ENCODE data around the gene TNIP1.

TNIP1 gene

DNA sequence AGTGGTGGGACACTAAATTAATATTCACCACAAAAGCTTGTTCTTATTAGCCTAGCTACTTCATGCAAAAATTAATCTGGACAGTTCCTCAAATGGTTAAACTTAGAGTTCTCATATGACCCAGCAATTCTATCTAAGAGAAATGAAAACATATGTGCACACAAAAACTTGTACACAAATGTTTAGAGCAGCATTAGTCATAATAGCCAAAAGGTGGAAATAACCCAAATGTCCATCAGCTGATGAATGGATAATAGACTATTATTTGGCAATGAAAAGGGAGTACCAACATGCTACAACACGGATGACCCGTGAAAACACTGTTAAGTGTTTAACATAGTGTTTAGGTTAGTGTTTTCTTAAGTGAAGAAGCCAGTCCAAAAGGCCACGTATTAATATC lies 32.8 kb upstream of the TNIP1 start:
- Histone ChIP-seq H3K4me2 (ENCODE audit: low read length) (no peak overlapping the region), H3K4me1 (ENCODE audit: control insufficient read depth in 1 of 2, insufficient read depth in 2 of 2, low read length in 2 of 2) (no peaks in the 10 kb centered on the region), H2AK5ac (ENCODE audit: low read length) (no peak overlapping the region), H3K18ac (ENCODE audit: low read length) (no peak overlapping the region), H3K9ac (ENCODE audit: low read length) (no peak overlapping the region), H3K27ac (ENCODE audit: low read depth, low read length) (no peak overlapping the region), H3K23ac (ENCODE audit: low read length) (no peak overlapping the region), H3K14ac (ENCODE audit: low read length) (no peak overlapping the region), H2BK12ac (ENCODE audit: low read length) (no peak overlapping the region), H4K91ac (ENCODE audit: low read depth, low read length) (no peak overlapping the region), H3K4ac (ENCODE audit: low read depth, low read length) (no peak overlapping the region), H3K79me2 (ENCODE audit: control insufficient read depth, insufficient read depth, low read length, poor library complexity) (no peaks in the 10 kb centered on the region), H2BK120ac (ENCODE audit: insufficient read depth, low read length, poor library complexity) (no peak overlapping the region), H4K8ac (ENCODE audit: low read depth, low read length) (no peak overlapping the region), H3K27me3 (ENCODE audit: insufficient read depth, low read length) (no peaks in the 10 kb centered on the region), H2AFZ (ENCODE audit: insufficient read depth, low read length, poor library complexity) (no peak overlapping the region), H2BK5ac (ENCODE audit: low read depth, low read length, poor library complexity) (no peak overlapping the region), H3K9me3 (ENCODE audit: insufficient read depth, low read depth, low read length) (no peaks in the 10 kb centered on the region), H3K36me3 (ENCODE audit: control insufficient read depth in 1 of 2, insufficient read depth in 2 of 2, low read length in 2 of 2) (peaks cover 23 to 31% of the 10 kb centered on the region in 2 experiments), H3K79me1 (ENCODE audit: low read length) (no peaks in the 10 kb centered on the region), H4K12ac (ENCODE audit: low read depth, low read length) (no peak overlapping the region), H3K4me3 (ENCODE audit: low read depth, low read length) (no peak overlapping the region)
- DNase-seq: no peak
- WGBS (ENCODE audit: extremely low coverage, insufficient coverage, insufficient read length): no CpG with 5 or more reads among the region's 3 CpGs

DNA sequence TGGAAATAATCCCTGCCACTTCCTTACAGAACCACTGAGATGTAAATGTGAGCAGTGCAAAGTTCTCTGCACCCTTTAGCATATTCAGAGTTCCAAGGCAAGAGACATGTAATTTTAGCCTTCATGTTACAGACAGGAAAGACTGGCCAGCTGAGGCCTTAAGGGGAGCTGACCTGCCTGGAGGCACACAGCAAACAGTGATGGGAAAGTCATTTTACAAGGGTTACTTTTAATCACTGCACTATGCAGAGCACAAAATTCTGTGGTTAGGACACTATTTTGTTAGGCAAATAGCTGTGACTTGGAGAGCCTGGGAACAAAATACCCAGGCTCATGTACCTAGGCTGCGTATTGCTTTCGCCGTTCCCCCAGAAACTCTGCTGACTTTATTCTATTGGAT lies 30.2 kb upstream of the TNIP1 start:
- Histone ChIP-seq H3K36me3 (ENCODE audit: control insufficient read depth in 1 of 2, insufficient read depth in 2 of 2, low read length in 2 of 2) (peaks cover 23 to 31% of the 10 kb centered on the region in 2 experiments), H2BK12ac (ENCODE audit: low read length) (no peak overlapping the region), H3K18ac (ENCODE audit: low read length) (no peak overlapping the region), H3K79me1 (ENCODE audit: low read length) (no peaks in the 10 kb centered on the region), H3K4ac (ENCODE audit: low read depth, low read length) (no peak overlapping the region), H3K79me2 (ENCODE audit: control insufficient read depth, insufficient read depth, low read length, poor library complexity) (no peaks in the 10 kb centered on the region), H3K14ac (ENCODE audit: low read length) (no peak overlapping the region), H2AK5ac (ENCODE audit: low read length) (no peak overlapping the region), H3K27ac (ENCODE audit: low read depth, low read length) (no peak overlapping the region), H3K4me2 (ENCODE audit: low read length) (no peak overlapping the region), H4K12ac (ENCODE audit: low read depth, low read length) (no peak overlapping the region), H3K4me1 (ENCODE audit: control insufficient read depth in 1 of 2, insufficient read depth in 2 of 2, low read length in 2 of 2) (no peaks in the 10 kb centered on the region), H4K91ac (ENCODE audit: low read depth, low read length) (no peak overlapping the region), H3K23ac (ENCODE audit: low read length) (no peak overlapping the region), H4K8ac (ENCODE audit: low read depth, low read length) (no peak overlapping the region), H3K9ac (ENCODE audit: low read length) (no peak overlapping the region), H3K9me3 (ENCODE audit: insufficient read depth, low read depth, low read length) (no peaks in the 10 kb centered on the region), H3K27me3 (ENCODE audit: insufficient read depth, low read length) (no peaks in the 10 kb centered on the region), H2BK120ac (ENCODE audit: insufficient read depth, low read length, poor library complexity) (no peak overlapping the region), H3K4me3 (ENCODE audit: low read depth, low read length) (no peak overlapping the region), H2AFZ (ENCODE audit: insufficient read depth, low read length, poor library complexity) (no peak overlapping the region), H2BK5ac (ENCODE audit: low read depth, low read length, poor library complexity) (no peak overlapping the region)
- no CpG with 5 or more reads among the region's 3 CpGs for WGBS (ENCODE audit: extremely low coverage, insufficient coverage, insufficient read length)
- DNase-seq: peak in 1 of 2 donors; percentile 47

DNA sequence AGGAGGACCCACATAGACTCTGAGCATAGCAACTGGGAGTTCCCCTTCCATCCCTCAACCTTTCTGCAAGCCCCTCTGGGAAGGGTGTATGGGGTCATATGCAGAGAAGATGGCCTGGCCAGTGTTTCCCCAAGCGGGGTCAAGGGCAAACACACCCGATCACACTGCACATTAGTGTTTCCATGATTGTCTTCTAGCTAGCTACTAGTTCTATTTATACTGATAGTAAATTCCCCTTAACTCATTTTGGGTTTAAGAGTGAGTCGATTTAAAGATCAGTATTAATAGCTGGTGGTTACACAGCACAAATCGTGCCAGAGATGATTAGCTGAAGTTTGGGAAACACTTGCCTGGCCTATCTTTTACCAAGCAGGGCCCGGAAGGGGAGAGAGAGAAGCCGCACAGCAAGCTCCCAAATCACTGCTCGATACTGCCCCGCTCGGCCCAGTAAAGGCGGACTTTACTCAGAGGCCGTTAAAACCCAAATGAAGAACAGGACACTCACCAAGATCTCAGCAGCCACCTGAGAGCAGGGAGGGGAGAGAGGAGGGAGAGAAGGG lies 29.4 kb upstream of the TNIP1 start:
- no peak for DNase-seq
- no peak overlapping the region for H3K14ac ChIP-seq (ENCODE audit: low read length)
- H3K79me2 ChIP-seq (ENCODE audit: control insufficient read depth, insufficient read depth, low read length, poor library complexity): no peaks in the 10 kb centered on the region
- H3K9ac ChIP-seq (ENCODE audit: low read length): no peak overlapping the region
- H3K23ac ChIP-seq (ENCODE audit: low read length): no peak overlapping the region
- no peaks in the 10 kb centered on the region for H3K4me1 ChIP-seq (ENCODE audit: control insufficient read depth in 1 of 2, insufficient read depth in 2 of 2, low read length in 2 of 2)
- H4K91ac ChIP-seq (ENCODE audit: low read depth, low read length): no peak overlapping the region
- H4K8ac ChIP-seq (ENCODE audit: low read depth, low read length): no peak overlapping the region
- no peak overlapping the region for H3K4me3 ChIP-seq (ENCODE audit: low read depth, low read length)
- no peak overlapping the region for H2BK12ac ChIP-seq (ENCODE audit: low read length)
- no peak overlapping the region for H2AFZ ChIP-seq (ENCODE audit: insufficient read depth, low read length, poor library complexity)
- H4K12ac ChIP-seq (ENCODE audit: low read depth, low read length): no peak overlapping the region
- H3K27ac ChIP-seq (ENCODE audit: low read depth, low read length): no peak overlapping the region
- H3K9me3 ChIP-seq (ENCODE audit: insufficient read depth, low read depth, low read length): no peaks in the 10 kb centered on the region
- no peak overlapping the region for H2BK5ac ChIP-seq (ENCODE audit: low read depth, low read length, poor library complexity)
- no peaks in the 10 kb centered on the region for H3K27me3 ChIP-seq (ENCODE audit: insufficient read depth, low read length)
- H3K18ac ChIP-seq (ENCODE audit: low read length): no peak overlapping the region
- no peak overlapping the region for H2AK5ac ChIP-seq (ENCODE audit: low read length)
- H3K4me2 ChIP-seq (ENCODE audit: low read length): no peak overlapping the region
- H3K79me1 ChIP-seq (ENCODE audit: low read length): no peaks in the 10 kb centered on the region
- H3K36me3 ChIP-seq (ENCODE audit: control insufficient read depth in 1 of 2, insufficient read depth in 2 of 2, low read length in 2 of 2): peaks cover 26 to 33% of the 10 kb centered on the region in 2 experiments
- H3K4ac ChIP-seq (ENCODE audit: low read depth, low read length): no peak overlapping the region
- WGBS (ENCODE audit: extremely low coverage, insufficient coverage, insufficient read length): no CpG with 5 or more reads among the region's 11 CpGs
- no peak overlapping the region for H2BK120ac ChIP-seq (ENCODE audit: insufficient read depth, low read length, poor library complexity)

DNA sequence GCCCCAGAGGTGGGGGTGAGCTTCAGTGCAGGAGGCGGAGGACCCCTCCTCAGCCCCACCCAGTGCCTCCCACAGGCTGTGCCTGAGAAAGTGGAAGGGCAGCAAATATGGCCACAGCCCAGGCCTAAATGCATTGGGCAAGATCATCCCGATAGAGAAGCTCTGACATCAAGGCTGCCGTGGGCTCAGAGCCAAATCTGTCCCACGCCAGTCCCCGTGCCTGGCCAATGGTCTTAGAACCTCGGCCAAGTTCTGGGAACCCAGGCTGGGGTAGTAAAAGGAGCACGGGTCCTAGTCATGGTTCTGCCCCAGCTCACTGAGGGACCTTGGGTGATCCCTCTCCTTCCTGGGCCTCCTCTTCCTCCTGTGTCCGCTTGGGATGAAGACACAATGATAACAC lies 27.7 kb upstream of the TNIP1 start:
- Histone ChIP-seq H3K79me1 (ENCODE audit: low read length) (no peaks in the 10 kb centered on the region), H3K27ac (ENCODE audit: low read depth, low read length) (no peak overlapping the region), H3K79me2 (ENCODE audit: control insufficient read depth, insufficient read depth, low read length, poor library complexity) (no peaks in the 10 kb centered on the region), H3K9me3 (ENCODE audit: insufficient read depth, low read depth, low read length) (no peaks in the 10 kb centered on the region), H3K18ac (ENCODE audit: low read length) (no peak overlapping the region), H2AFZ (ENCODE audit: insufficient read depth, low read length, poor library complexity) (no peak overlapping the region), H3K4me1 (ENCODE audit: control insufficient read depth in 1 of 2, insufficient read depth in 2 of 2, low read length in 2 of 2) (no peaks in the 10 kb centered on the region), H3K9ac (ENCODE audit: low read length) (no peak overlapping the region), H3K36me3 (ENCODE audit: control insufficient read depth in 1 of 2, insufficient read depth in 2 of 2, low read length in 2 of 2) (peaks cover 31 to 44% of the 10 kb centered on the region in 2 experiments), H3K4ac (ENCODE audit: low read depth, low read length) (no peak overlapping the region), H2BK120ac (ENCODE audit: insufficient read depth, low read length, poor library complexity) (no peak overlapping the region), H4K91ac (ENCODE audit: low read depth, low read length) (no peak overlapping the region), H3K4me3 (ENCODE audit: low read depth, low read length) (no peak overlapping the region), H4K8ac (ENCODE audit: low read depth, low read length) (no peak overlapping the region), H2BK5ac (ENCODE audit: low read depth, low read length, poor library complexity) (no peak overlapping the region), H4K12ac (ENCODE audit: low read depth, low read length) (no peak overlapping the region), H3K23ac (ENCODE audit: low read length) (no peak overlapping the region), H3K14ac (ENCODE audit: low read length) (no peak overlapping the region), H2BK12ac (ENCODE audit: low read length) (no peak overlapping the region), H3K27me3 (ENCODE audit: insufficient read depth, low read length) (no peaks in the 10 kb centered on the region), H2AK5ac (ENCODE audit: low read length) (no peak overlapping the region), H3K4me2 (ENCODE audit: low read length) (no peak overlapping the region)
- no peak for DNase-seq
- no CpG with 5 or more reads among the region's 8 CpGs for WGBS (ENCODE audit: extremely low coverage, insufficient coverage, insufficient read length)

All from trophoblast cell (in vitro differentiated cells and primary cell).